Measurements from ENCODE around the gene PLCB1.
"Not testable (repeated sequence)": the region's sequence is repeated elsewhere in the genome, so short reads cannot be mapped to it uniquely, and the experiment has no call there.

PLCB1 gene

GRCh38 chr20:8156235-8157079 is 24.4 kb downstream of the PLCB1 start:
- DNase-seq (ENCODE audit: low read depth in 2 of 2) = no peak

DNA sequence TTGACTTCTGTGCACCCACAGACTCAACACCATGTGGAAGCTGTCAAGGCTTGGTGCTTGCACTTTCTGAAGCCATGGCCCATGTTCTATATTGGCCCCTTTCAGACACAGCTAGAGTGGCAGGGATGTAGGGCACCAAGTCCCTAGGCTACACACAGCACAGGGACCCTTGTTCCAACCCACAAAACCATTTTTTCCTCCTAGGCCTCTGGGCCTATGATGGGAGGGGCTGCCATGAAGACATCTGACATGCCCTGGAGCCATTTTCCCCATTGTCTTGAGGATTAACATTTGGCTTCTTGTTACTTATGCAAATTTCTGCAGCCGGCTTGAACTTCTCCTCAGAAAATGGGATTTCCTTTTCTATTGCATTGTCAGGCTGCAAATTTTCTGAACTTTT is 27.2 kb downstream of the PLCB1 start:
- DNase-seq (ENCODE audit: low read depth in 2 of 2) = not testable (repeated sequence)

- DNase-seq (ENCODE audit: low read depth in 2 of 2) = no peak
Observed at GRCh38 chr20:8161264-8162071, 29.4 kb downstream of the PLCB1 start.

- DNase-seq (ENCODE audit: low read depth in 2 of 2) = no peak
Observed at GRCh38 chr20:8162610-8163009, 30.5 kb downstream of the PLCB1 start.

DNA sequence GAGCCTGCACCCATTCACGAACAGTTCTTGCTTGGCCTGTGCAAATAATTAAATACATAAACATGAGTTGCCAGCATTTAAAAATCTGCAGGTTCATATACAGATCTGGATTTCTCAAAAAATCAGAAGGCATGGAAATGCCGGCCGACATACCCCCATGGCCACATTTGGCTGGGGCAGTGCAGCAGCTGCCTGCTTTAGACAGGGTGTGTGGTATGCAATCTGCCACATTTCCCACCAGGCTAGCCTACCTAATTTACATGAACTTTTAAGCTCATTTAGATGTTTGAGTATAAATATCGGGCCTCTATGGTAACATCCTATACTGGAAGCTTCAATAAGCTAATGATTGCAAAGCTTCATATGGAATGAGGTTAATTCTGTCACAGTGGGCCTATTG is 31.5 kb downstream of the PLCB1 start:
- DNase-seq (ENCODE audit: low read depth in 2 of 2) = no peak

- no peak for DNase-seq (ENCODE audit: low read depth in 2 of 2)
Observed at GRCh38 chr20:8166730-8167129, 34.7 kb downstream of the PLCB1 start.

- DNase-seq (ENCODE audit: low read depth in 2 of 2) = no peak
Observed at GRCh38 chr20:8168785-8169288, 36.8 kb downstream of the PLCB1 start.

DNA sequence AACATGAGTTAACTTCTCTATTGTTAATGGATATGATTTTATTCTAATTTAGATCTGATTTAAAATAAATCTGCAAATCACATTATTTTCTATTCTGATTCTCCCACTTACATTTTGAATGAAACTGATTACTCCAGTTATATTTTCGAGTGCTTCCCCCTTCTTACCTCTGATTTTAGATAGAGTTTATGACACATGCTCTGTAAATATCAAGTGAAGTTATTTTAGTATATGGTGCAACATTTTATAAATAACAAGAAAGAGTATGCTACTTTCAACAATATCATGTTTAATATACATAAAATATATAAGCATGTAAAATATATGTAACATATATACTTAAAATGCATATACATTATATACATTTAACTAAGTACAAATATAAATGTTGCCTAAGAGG is 38.9 kb downstream of the PLCB1 start:
- DNase-seq (ENCODE audit: low read depth in 2 of 2) = no peak

- no peak for DNase-seq (ENCODE audit: low read depth in 2 of 2)
Observed at GRCh38 chr20:8172191-8172590, 40.1 kb downstream of the PLCB1 start.

GRCh38 chr20:8175741-8176675 is 43.9 kb downstream of the PLCB1 start:
- DNase-seq (ENCODE audit: low read depth in 2 of 2) = no peak

GRCh38 chr20:8183526-8183925 is 51.5 kb downstream of the PLCB1 start:
- DNase-seq (ENCODE audit: low read depth in 2 of 2) = no peak

GRCh38 chr20:8187740-8188139 is 55.7 kb downstream of the PLCB1 start:
- no peak for DNase-seq (ENCODE audit: low read depth in 2 of 2)

DNA sequence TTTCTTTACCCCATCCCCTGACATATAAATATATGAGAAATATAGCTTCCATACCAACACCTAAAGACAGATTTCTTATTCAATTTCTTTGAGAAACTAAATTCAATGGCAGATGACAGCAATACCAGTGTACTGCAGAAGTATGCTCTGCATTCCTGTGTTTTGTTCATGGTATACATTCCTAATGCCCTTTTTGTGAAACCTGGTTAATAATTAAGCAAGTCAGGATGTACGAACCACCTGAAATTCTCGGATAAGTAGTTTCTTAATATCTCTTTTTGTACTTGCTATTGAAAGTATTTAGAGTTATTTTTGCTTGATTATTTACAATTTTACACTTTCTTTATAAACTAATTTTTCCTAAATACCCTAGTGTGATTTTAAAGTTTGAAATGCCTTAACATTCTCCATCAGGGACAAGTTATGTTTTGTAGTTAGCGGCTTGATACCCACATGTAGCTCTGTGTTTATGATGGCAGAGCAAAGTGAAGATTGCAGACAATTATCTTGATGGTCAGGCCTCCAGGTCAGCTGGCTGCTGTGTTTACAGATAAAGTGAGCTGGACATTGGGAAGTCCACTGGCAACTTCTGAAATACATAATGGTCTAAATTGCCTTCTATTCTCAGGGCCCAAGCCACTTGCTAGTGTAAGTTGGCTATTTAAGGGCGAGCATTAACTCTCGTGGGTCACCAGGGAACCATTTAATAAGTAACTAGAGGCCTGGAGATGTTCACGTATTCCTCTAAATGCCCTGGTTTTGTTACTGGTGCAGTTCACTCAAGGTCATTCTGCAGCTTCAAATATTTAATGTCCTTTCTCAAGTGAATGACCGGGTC is 58.2 kb downstream of the PLCB1 start:
- no peak for DNase-seq (ENCODE audit: low read depth in 2 of 2)

DNA sequence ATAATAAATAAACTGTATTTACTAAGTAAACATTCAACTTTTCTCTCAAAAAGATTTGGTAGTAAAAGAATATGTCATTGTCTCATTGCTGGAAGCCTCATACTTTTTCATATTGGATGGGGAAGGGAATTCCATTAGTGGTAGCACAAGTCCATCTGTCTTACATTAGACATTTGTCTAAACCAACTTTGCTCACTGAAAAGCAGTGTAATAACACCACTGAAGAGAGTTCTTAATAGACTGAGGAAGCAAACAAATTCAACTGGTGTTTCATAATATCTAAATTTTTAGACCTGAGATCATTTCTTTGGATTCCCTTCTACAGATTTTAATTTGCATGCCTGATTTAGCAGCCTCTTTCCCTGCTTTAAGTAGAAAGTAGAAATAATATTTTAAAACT is 62.7 kb downstream of the PLCB1 start:
- DNase-seq (ENCODE audit: low read depth in 2 of 2) = no peak

DNA sequence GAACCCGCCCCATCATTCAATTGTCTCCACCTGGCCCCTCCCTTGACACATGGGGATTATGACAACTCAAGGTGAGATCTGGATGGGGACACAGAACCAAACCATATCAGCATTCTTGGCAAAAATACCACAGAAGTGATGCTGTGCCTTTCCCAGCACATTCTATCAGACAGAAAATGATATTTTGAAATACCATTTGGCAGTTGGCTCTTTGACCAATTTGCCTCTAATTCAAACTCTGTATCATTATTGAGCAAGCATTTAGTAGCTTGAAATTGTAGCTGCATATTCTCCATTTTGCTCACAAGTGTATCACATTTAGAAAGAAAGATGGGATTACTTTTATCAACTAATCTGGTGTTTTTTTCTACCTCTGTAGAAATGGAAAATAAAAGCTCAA is 64.0 kb downstream of the PLCB1 start:
- no peak for DNase-seq (ENCODE audit: low read depth in 2 of 2)

DNA sequence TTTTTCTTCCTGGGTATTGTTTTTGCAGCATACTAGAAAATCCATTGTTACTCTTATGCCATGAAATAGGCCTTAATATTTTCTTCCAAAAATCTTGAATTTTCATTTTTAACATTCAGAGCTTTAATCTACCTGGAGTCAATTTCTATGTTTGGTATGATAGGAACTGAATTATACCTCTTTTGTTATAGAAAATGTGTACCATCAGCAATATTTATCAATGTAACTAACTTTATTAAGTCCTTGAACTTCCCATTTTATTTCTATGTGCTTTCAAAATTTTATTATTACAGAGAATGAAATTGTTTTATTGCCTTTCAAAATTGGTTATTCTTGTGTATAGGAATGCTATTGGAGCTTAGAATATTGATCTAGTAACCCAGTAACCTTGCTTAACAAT is 68.2 kb downstream of the PLCB1 start:
- DNase-seq (ENCODE audit: low read depth in 2 of 2) = no peak

DNA sequence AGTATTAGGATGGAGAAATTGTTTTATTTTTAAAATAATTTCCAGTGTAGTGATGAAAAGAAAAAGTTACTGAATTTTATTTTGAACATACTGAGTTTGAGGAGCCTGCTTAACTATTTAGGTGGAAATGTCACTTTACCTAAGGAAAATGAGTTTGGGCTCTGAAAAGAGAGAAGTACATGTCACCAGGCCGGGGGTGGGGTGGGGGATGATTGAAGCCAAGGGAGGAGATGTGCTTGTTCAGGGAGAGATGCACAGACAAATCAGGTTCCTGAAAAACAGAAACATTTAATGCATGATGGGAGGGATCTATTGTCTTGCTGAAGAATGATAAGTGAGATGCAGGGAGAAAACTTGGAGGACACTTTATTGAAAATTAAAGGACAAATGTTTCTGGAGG is 71.3 kb downstream of the PLCB1 start:
- no peak for DNase-seq (ENCODE audit: low read depth in 2 of 2)

- DNase-seq (ENCODE audit: low read depth in 2 of 2) = no peak
Observed at GRCh38 chr20:8205996-8206395, 73.9 kb downstream of the PLCB1 start.

GRCh38 chr20:8208226-8208625 is 76.2 kb downstream of the PLCB1 start:
- DNase-seq (ENCODE audit: low read depth in 2 of 2) = no peak

- DNase-seq (ENCODE audit: low read depth in 2 of 2) = no peak
Observed at GRCh38 chr20:8209061-8209460, 77.0 kb downstream of the PLCB1 start.

DNA sequence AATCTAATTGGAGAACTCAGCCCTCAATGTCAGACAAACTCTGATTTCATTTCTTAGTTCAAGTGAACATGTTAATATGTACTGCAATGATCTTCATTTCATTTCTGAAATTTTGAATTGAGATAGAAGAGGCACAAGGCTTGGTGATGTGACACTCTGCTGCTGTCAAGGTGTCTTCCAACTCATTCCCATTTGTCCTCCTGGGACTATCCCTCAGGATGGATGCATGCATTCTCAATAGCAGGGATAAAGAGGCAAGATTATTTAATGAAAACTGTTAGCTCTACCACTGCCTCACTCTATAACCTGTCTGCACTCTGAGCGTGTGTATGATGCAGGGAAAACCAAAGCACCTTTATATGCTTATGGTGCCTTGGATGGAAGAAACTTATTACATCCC is 78.7 kb downstream of the PLCB1 start:
- no peak for DNase-seq (ENCODE audit: low read depth in 2 of 2)

All from stimulated activated CD8-positive, alpha-beta memory T cell treated with anti-CD3 and anti-CD28 coated beads, Interleukin-7, amount 100 ng/mL, for 4 hours (primary cell).